ENCODE data around the gene ENPP4.
"Not testable (repeated sequence)": the region's sequence is repeated elsewhere in the genome, so short reads cannot be mapped to it uniquely, and the experiment has no call there.

Gene ENPP4, protein sequence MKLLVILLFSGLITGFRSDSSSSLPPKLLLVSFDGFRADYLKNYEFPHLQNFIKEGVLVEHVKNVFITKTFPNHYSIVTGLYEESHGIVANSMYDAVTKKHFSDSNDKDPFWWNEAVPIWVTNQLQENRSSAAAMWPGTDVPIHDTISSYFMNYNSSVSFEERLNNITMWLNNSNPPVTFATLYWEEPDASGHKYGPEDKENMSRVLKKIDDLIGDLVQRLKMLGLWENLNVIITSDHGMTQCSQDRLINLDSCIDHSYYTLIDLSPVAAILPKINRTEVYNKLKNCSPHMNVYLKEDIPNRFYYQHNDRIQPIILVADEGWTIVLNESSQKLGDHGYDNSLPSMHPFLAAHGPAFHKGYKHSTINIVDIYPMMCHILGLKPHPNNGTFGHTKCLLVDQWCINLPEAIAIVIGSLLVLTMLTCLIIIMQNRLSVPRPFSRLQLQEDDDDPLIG

GRCh38 chr6:46129629-46130511 lies at the start of gene ENPP4:
ENPP4 (plus strand) TSS chr6:46129989; CDS start chr6:46139584, 9,595 bp downstream.
- H3K36me3 Mint-ChIP-seq (ENCODE audit: low read depth) = peaks cover 4% of the 10 kb centered on the region
- DNase-seq (peak; percentile 85), ATAC-seq (peak; percentile 100)
- H3K4me3 Mint-ChIP-seq = peak within 1 kb of the TSS; percentile 96
- peaks cover 47% of the 10 kb centered on the region for H3K4me1 Mint-ChIP-seq
- H3K27me3 Mint-ChIP-seq = no peaks in the 10 kb centered on the region
- H3K9me3 Mint-ChIP-seq = no peaks in the 10 kb centered on the region
- peak within 1 kb of the TSS; percentile 82 for H3K27ac Mint-ChIP-seq

DNA sequence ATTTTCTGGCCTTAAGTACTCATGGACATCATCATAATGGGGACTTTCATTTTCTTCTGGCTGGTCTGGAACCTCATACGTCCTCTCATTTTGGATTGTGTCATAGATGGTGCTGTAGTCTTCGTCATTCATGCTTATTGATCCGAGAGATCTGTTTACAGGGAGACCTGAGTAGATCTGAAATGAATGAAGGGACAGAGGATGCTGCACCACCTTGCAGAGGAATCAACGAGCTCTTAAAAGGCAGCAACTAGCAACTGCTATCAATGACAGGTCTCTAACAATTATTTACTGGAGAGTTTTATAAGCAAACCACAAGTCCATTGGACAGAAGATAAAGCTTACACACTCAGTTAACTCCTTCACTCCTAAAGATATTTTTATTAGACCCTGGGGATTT lies 49.7 kb upstream of the ENPP4 start:
- no peak overlapping the region for H3K27ac Mint-ChIP-seq

DNA sequence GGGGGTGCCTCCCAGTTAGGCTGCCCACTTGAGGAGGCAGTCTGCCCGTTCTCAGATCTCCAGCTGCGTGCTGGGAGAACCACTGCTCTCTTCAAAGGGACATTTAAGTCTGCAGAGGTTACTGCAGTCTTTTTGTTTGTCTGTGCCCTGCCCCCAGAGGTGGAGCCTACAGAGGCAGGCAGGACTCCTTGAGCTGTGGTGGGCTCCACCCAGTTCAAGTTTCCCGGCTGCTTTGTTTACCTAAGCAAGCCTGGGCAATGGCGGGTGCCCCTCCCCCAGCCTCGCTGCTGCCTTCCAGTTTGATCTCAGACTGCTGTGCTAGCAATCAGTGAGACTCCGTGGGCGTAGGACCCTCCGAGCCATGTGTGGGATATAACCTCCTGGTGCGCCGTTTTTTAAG lies 44.1 kb upstream of the ENPP4 start:
- H3K4me3 Mint-ChIP-seq; DNase-seq; ATAC-seq; H3K27ac Mint-ChIP-seq; H3K4me1 Mint-ChIP-seq; H3K9me3 Mint-ChIP-seq; H3K36me3 Mint-ChIP-seq (ENCODE audit: low read depth): not testable (repeated sequence)
- peaks cover 18% of the 10 kb centered on the region for H3K27me3 Mint-ChIP-seq

More for the DNA sequence above, 49.7 kb upstream of the ENPP4 start:
- Mint-ChIP-seq H3K27me3 (peaks cover 2% of the 10 kb centered on the region), H3K4me1 (peaks cover 2% of the 10 kb centered on the region), H3K36me3 (ENCODE audit: low read depth) (no peaks in the 10 kb centered on the region), H3K4me3 (no peak overlapping the region), H3K9me3 (no peaks in the 10 kb centered on the region)
- ATAC-seq (no peak), DNase-seq (no peak)

DNA sequence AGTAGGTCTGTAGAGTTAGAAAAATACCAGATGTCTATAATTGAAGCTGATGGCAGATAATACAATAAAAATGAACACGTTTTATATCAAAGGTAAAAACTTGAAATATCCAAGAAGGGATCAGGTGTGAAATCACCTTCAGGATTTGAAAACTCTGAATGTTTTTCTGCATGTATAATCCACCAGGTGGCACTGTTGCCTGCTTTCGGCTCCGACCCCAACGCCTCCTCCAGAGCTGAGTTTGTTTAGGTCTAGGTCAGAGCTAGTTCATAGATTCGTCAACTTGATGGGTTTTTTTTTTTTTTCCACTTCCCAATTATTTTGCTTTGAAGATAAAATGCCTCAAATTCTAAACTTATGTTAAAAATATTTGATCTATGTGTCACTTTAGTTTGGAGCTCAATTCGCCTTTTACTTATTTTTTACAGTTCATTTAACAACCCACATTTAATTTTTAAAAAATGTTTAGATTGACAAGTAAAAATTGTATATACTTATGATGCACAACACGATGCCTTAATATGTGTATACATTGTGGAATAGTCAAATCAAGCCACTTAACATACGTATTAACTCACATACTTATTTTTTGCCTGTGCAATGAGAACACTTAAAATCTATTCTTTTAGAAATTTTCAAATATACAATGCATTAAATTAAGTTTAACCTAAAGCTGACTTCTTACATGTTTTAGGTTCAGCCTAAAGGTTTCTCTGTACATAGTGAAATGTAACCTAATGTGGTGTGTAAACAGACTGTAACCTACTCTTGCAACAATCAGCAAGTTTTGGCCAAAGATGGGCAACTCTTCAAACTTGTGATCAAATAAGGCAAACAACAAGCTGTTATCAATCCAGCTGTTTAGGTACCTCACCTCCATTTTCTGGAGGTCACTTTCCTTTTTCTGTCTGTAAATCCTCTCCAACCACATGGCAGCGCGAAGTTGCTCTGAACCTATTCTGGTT lies 39.4 kb upstream of the ENPP4 start:
- peaks cover 16% of the 10 kb centered on the region for H3K9me3 Mint-ChIP-seq
- peaks cover 24% of the 10 kb centered on the region for H3K27me3 Mint-ChIP-seq
- H3K27ac Mint-ChIP-seq = no peak overlapping the region
- H3K36me3 Mint-ChIP-seq (ENCODE audit: low read depth) = peaks cover 2% of the 10 kb centered on the region
- H3K4me3 Mint-ChIP-seq = no peak overlapping the region
- peak; percentile 58 for DNase-seq
- ATAC-seq = peak; percentile 68
- H3K4me1 Mint-ChIP-seq = peaks cover 6% of the 10 kb centered on the region

- peaks cover 7% of the 10 kb centered on the region for H3K36me3 Mint-ChIP-seq (ENCODE audit: low read depth)
- H3K9me3 Mint-ChIP-seq = peaks cover 23% of the 10 kb centered on the region
- no peak for DNase-seq
- H3K4me1 Mint-ChIP-seq = peaks cover 6% of the 10 kb centered on the region
- peaks cover 23% of the 10 kb centered on the region for H3K27me3 Mint-ChIP-seq
- no peak for ATAC-seq
- H3K27ac Mint-ChIP-seq = no peak overlapping the region
- no peak overlapping the region for H3K4me3 Mint-ChIP-seq
Measured at GRCh38 chr6:46091080-46091478, 38.7 kb upstream of the ENPP4 start.

- Mint-ChIP-seq H3K27me3 (peaks cover 6% of the 10 kb centered on the region), H3K27ac (no peak overlapping the region), H3K9me3 (peaks cover 24% of the 10 kb centered on the region), H3K4me1 (peaks cover 6% of the 10 kb centered on the region), H3K36me3 (ENCODE audit: low read depth) (peaks cover 17% of the 10 kb centered on the region), H3K4me3 (no peak overlapping the region)
- ATAC-seq (no peak), DNase-seq (no peak)
Measured at GRCh38 chr6:46095251-46095650, 34.5 kb upstream of the ENPP4 start.

DNA sequence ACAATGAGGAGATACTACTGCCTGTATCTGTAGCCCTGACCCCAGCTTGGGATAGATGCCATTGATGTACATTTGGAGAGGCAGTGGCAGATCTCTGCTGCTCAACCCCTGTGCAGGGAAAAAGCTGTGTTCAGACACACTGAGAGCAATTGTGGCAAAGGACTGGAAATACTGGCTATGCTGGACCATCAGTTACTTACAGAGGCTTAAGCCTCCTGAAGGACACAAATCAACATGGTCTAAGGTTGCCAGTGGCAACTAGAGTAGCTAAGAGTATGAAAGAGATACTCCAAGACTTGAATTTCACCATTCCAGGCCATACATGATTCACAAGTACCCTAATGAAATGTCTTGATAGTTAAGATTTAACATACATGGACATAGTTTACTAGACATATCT lies 32.4 kb upstream of the ENPP4 start:
- peaks cover 2% of the 10 kb centered on the region for H3K27me3 Mint-ChIP-seq
- H3K9me3 Mint-ChIP-seq = peaks cover 24% of the 10 kb centered on the region
- H3K4me3 Mint-ChIP-seq = no peak overlapping the region
- peaks cover 13% of the 10 kb centered on the region for H3K4me1 Mint-ChIP-seq
- ATAC-seq (no peak), DNase-seq (no peak)
- no peak overlapping the region for H3K27ac Mint-ChIP-seq
- H3K36me3 Mint-ChIP-seq (ENCODE audit: low read depth) = peaks cover 19% of the 10 kb centered on the region

GRCh38 chr6:46098678-46099077 lies 31.1 kb upstream of the ENPP4 start:
- ATAC-seq (no peak), DNase-seq (no peak)
- Mint-ChIP-seq H3K27ac (no peak overlapping the region), H3K27me3 (no peaks in the 10 kb centered on the region), H3K4me1 (peaks cover 21% of the 10 kb centered on the region), H3K9me3 (peaks cover 24% of the 10 kb centered on the region), H3K36me3 (ENCODE audit: low read depth) (peaks cover 19% of the 10 kb centered on the region), H3K4me3 (no peak overlapping the region)

GRCh38 chr6:46099952-46100351 lies 29.8 kb upstream of the ENPP4 start:
- H3K9me3 Mint-ChIP-seq = peaks cover 13% of the 10 kb centered on the region
- no peak for DNase-seq

GRCh38 chr6:46102123-46102522 lies 27.7 kb upstream of the ENPP4 start:
- DNase-seq (no peak), ATAC-seq (peak; percentile 26)
- Mint-ChIP-seq H3K4me3 (no peak overlapping the region), H3K4me1 (peaks cover 36% of the 10 kb centered on the region), H3K9me3 (peaks cover 4% of the 10 kb centered on the region), H3K36me3 (ENCODE audit: low read depth) (peaks cover 4% of the 10 kb centered on the region), H3K27ac (peak overlapping the region; percentile 20), H3K27me3 (no peaks in the 10 kb centered on the region)

More at GRCh38 chr6:46099952-46100351, 29.8 kb upstream of the ENPP4 start:
- Mint-ChIP-seq H3K4me3 (no peak overlapping the region), H3K27me3 (no peaks in the 10 kb centered on the region), H3K36me3 (ENCODE audit: low read depth) (peaks cover 17% of the 10 kb centered on the region), H3K4me1 (peaks cover 27% of the 10 kb centered on the region), H3K27ac (no peak overlapping the region)
- ATAC-seq = no peak

DNA sequence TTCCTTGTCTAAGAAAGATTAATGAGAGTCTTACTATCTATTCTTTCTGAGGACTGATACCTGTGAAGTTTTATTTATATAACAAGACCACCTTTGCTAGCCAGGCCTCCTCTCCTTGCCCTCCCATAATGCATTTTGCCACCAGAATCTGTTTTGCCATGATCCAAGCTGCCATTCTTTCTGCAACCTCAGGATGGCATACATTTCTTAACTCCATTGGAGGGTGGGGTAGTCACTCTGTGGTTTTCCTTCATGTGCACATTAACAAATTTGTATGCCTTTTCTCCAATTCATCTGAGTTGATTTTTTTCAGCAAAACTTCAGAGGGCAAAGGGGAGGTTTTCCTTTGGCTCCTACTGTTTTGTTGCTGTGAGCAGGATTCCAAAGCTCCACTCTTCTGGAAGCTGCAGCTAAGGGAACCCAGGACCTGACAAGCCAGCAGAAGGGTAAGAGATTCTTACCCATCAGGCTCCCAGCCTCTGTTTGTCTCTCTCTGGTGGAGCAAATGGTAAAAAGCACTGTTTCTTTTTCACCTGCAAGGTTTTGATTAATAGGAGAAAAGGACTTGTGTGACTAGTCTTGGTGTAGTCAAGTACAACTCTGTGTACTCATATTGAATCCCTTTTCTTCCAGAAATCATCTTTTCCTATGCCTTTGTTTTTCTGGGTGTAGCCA lies 26.2 kb upstream of the ENPP4 start:
- Mint-ChIP-seq H3K27ac (no peak overlapping the region), H3K27me3 (no peaks in the 10 kb centered on the region), H3K36me3 (ENCODE audit: low read depth) (peaks cover 4% of the 10 kb centered on the region), H3K4me3 (no peak overlapping the region), H3K9me3 (peaks cover 4% of the 10 kb centered on the region), H3K4me1 (peaks cover 36% of the 10 kb centered on the region)
- no peak for ATAC-seq
- no peak for DNase-seq

GRCh38 chr6:46104209-46104608 lies 25.6 kb upstream of the ENPP4 start:
- no peak for DNase-seq
- no peak for ATAC-seq
- Mint-ChIP-seq H3K4me1 (peaks cover 36% of the 10 kb centered on the region), H3K27ac (no peak overlapping the region), H3K27me3 (no peaks in the 10 kb centered on the region), H3K4me3 (no peak overlapping the region), H3K9me3 (peaks cover 8% of the 10 kb centered on the region), H3K36me3 (ENCODE audit: low read depth) (peaks cover 2% of the 10 kb centered on the region)

DNA sequence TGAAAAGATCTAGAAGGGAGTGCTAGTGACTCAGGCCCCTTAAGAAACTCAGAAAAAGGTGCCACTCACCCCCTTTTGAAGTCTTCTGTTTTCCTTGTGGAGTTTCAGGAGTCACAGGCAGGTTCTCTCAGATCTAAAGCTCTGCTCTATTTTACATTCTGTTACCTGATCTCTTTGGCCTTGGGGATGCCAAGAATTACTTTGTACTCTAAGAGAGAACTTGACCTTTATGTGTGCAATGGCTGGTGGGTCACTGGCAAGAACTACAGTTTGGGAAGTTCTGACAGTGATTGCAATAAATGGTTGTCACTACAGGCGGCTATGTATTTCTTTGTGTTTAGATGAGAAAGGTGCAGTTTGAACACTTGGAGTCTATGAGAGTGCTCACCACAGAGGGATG lies 24.2 kb upstream of the ENPP4 start:
- DNase-seq (no peak), ATAC-seq (no peak)
- H3K4me3 Mint-ChIP-seq = no peak overlapping the region
- H3K9me3 Mint-ChIP-seq = peaks cover 8% of the 10 kb centered on the region
- peaks cover 36% of the 10 kb centered on the region for H3K4me1 Mint-ChIP-seq
- peaks cover 4% of the 10 kb centered on the region for H3K36me3 Mint-ChIP-seq (ENCODE audit: low read depth)
- H3K27ac Mint-ChIP-seq = no peak overlapping the region
- no peaks in the 10 kb centered on the region for H3K27me3 Mint-ChIP-seq

Measured in activated naive CD8-positive, alpha-beta T cell treated with anti-CD3 and anti-CD28 coated beads, Interleukin-2, amount 50 U/mL, for 24 hours (primary cell).